ENCODE measurements around the gene OPALIN. TPM values are rescaled to one million over a fixed set of nuclear protein-coding genes. Genes with fewer than 3 reads are reported as not detected.

The OPALIN gene
- total and polyA plus RNA-seq, 2 donors (not counting 1 experiment from before 2014, with no cell fraction given) = not detected

- Mint-ChIP-seq H3K4me3 (no peak overlapping the region), H3K9me3 (ENCODE audit: insufficient read depth) (no peaks in the 10 kb centered on the region), H3K27ac (no peak overlapping the region), H3K4me1 (peaks cover 2% of the 10 kb centered on the region), H3K27me3 (no peaks in the 10 kb centered on the region)
- ATAC-seq (ENCODE audit: low read depth) (no peak), DNase-seq (no peak)
- Histone ChIP-seq H3K79me2 (ENCODE audit: control insufficient read depth, insufficient read depth, low read length) (no peaks in the 10 kb centered on the region), H3K27me3 (replicated peaks in 1 of 4; ENCODE audit: control extremely low read depth in 1 of 4, control insufficient read depth in 3 of 4, insufficient read depth in 4 of 4, low read length in 3 of 4) (peaks cover 0 to 3% (median 1%) of the 10 kb centered on the region in 4 experiments), H3K4me2 (replicated peaks; ENCODE audit: low read depth, low read length, poor library complexity, severe bottlenecking) (no peak overlapping the region), H2AFZ (ENCODE audit: insufficient read depth, low read depth, low read length, poor library complexity, severe bottlenecking) (no peak overlapping the region), H3K27ac (ENCODE audit: low read length in 2 of 2) (no peak overlapping the region), H3K36me3 (replicated peaks in 1 of 2; ENCODE audit: control extremely low read depth in 1 of 2, control insufficient read depth in 1 of 2, extremely low read depth in 1 of 2, insufficient read depth in 2 of 2, low read length in 1 of 2) (no peaks in the 10 kb centered on the region), H3K4me3 (ENCODE audit: control extremely low read depth in 1 of 5, extremely low read depth in 1 of 5, insufficient read depth in 1 of 5, low read depth in 2 of 5, low read length in 4 of 5) (no peak overlapping the region), H3K4me1 (ENCODE audit: control insufficient read depth in 2 of 2, insufficient read depth in 2 of 2, low read length in 2 of 2) (peaks cover 0 to under 1% of the 10 kb centered on the region in 2 donors), H3K9ac (ENCODE audit: low read length) (no peak overlapping the region), H4K20me1 (ENCODE audit: control insufficient read depth, insufficient read depth, low read length, poor library complexity, severe bottlenecking) (no peaks in the 10 kb centered on the region), H3K9me3 (ENCODE audit: control extremely low read depth in 1 of 3, control insufficient read depth in 2 of 3, insufficient read depth in 1 of 3, low read length in 2 of 3) (no peaks in the 10 kb centered on the region)
- no CpG with 5 or more reads among the region's 3 CpGs for WGBS (ENCODE audit: insufficient coverage)
- ChIA-PET CTCF (interaction anchor here (1.2 to 3.1 kb wide), 3 partner anchors 9 to 136 kb away, joined by 3 to 19 read pairs (median 5); no protein-coding TSS in a partner anchor), POLR2A (no interaction called here)
- no peak for TF ChIP-seq CTCF (IDR thresholded peaks at IDR 0.05)
- TF ChIP-seq EZH2 (IDR thresholded peaks at IDR 0.05; ENCODE audit: borderline replicate concordance, insufficient read depth, low read depth, low read length, poor library complexity, severe bottlenecking) = no peak
- intact Hi-C loops (cut with micrococcal nuclease) = no loop called here
Measured at GRCh38 chr10:96365571-96365970, 6.8 kb upstream of the OPALIN start.

- Mint-ChIP-seq H3K27ac (no peak overlapping the region), H3K9me3 (ENCODE audit: insufficient read depth) (no peaks in the 10 kb centered on the region), H3K4me1 (no peaks in the 10 kb centered on the region), H3K27me3 (peaks cover 16% of the 10 kb centered on the region), H3K4me3 (no peak overlapping the region)
- Histone ChIP-seq H2AFZ (ENCODE audit: insufficient read depth, low read depth, low read length, poor library complexity, severe bottlenecking) (no peak overlapping the region), H3K27ac (ENCODE audit: low read length in 2 of 2) (no peak overlapping the region), H3K36me3 (replicated peaks in 1 of 2; ENCODE audit: control extremely low read depth in 1 of 2, control insufficient read depth in 1 of 2, extremely low read depth in 1 of 2, insufficient read depth in 2 of 2, low read length in 1 of 2) (no peaks in the 10 kb centered on the region), H3K27me3 (replicated peaks in 1 of 4; ENCODE audit: control extremely low read depth in 1 of 4, control insufficient read depth in 3 of 4, insufficient read depth in 4 of 4, low read length in 3 of 4) (peaks cover 0 to 6% (median 2%) of the 10 kb centered on the region in 4 experiments), H3K9ac (ENCODE audit: low read length) (no peak overlapping the region), H3K4me1 (ENCODE audit: control insufficient read depth in 2 of 2, insufficient read depth in 2 of 2, low read length in 2 of 2) (no peaks in the 10 kb centered on the region), H3K4me2 (replicated peaks; ENCODE audit: low read depth, low read length, poor library complexity, severe bottlenecking) (no peak overlapping the region), H3K79me2 (ENCODE audit: control insufficient read depth, insufficient read depth, low read length) (no peaks in the 10 kb centered on the region), H3K9me3 (ENCODE audit: control extremely low read depth in 1 of 3, control insufficient read depth in 2 of 3, insufficient read depth in 1 of 3, low read length in 2 of 3) (no peaks in the 10 kb centered on the region), H3K4me3 (ENCODE audit: control extremely low read depth in 1 of 5, extremely low read depth in 1 of 5, insufficient read depth in 1 of 5, low read depth in 2 of 5, low read length in 4 of 5) (no peak overlapping the region), H4K20me1 (ENCODE audit: control insufficient read depth, insufficient read depth, low read length, poor library complexity, severe bottlenecking) (no peaks in the 10 kb centered on the region)
- no peak for ATAC-seq (ENCODE audit: low read depth)
- ChIA-PET POLR2A (no interaction called here), CTCF (no interaction called here)
- no peak for DNase-seq
- intact Hi-C loops (cut with micrococcal nuclease) = no loop called here
- 71% methylated on average over 3 of the region's 3 CpGs for WGBS (ENCODE audit: insufficient coverage)
- no peak for TF ChIP-seq EZH2 (IDR thresholded peaks at IDR 0.05; ENCODE audit: borderline replicate concordance, insufficient read depth, low read depth, low read length, poor library complexity, severe bottlenecking)
- TF ChIP-seq CTCF (IDR thresholded peaks at IDR 0.05) = no peak
Measured at GRCh38 chr10:96360766-96361165, 2.0 kb upstream of the OPALIN start.
